Frontal cortex (tissue), 4 donors: Measurements from ENCODE around the gene RTTN. TPM values are rescaled to one million over a fixed set of nuclear protein-coding genes. Genes with fewer than 3 reads are reported as not detected.
"Not testable (repeated sequence)": the region's sequence is repeated elsewhere in the genome, so short reads cannot be mapped to it uniquely, and the experiment has no call there.

Experiments used
- DNase-seq, 2 donors: peaks; one replicate each; pipeline ENCODE4 v3.0.0; 2012; ENCODE audit warnings: low spot score in 2 of 2
- FAIRE-seq: peaks from 2 replicates; lab custom pipeline; 2012; peaks lifted over from hg19 to GRCh38; lab: Jason Lieb, UNC
- total RNA-seq: library from RNA; depleted of rRNA; stranded (reverse); fragments of >200 nt; gene quantifications from one replicate; pipeline ENCODE4 v1.2.3, GENCODE V29; 2014
- donor health status: control.
- donor health status: control.
- donor health status: control.

RTTN gene
- total RNA-seq, 1 donor from 2014 or later: 29.3 TPM

- FAIRE-seq (no peak), DNase-seq (no peak)
Measured at GRCh38 chr18:70156886-70157285, 48.6 kb downstream of the RTTN start.

- DNase-seq (no peak), FAIRE-seq (no peak)
Measured at GRCh38 chr18:70154591-70155194, 50.8 kb downstream of the RTTN start.

DNA sequence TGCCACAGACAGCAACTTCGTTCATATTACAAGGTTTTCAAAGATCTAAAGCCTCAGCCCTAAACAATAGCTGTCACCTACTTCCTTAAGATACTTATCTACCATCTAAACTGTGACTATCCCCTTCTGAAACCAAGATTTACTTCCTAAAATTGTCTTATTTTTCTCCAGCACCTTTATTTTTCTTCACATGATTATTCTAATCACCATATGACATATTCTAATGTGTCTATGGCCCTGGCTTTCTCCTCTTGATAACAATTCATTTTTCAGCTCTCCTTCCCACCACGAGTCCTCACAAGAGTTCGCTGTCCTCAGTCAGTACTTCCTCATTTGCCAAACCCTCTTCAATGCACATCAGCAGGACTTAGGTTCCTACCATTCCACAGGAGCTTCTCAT lies 53.9 kb downstream of the RTTN start:
- no peak for FAIRE-seq
- DNase-seq: no peak

GRCh38 chr18:70149616-70150301 lies 55.7 kb downstream of the RTTN start:
- FAIRE-seq (no peak), DNase-seq (no peak)

DNA sequence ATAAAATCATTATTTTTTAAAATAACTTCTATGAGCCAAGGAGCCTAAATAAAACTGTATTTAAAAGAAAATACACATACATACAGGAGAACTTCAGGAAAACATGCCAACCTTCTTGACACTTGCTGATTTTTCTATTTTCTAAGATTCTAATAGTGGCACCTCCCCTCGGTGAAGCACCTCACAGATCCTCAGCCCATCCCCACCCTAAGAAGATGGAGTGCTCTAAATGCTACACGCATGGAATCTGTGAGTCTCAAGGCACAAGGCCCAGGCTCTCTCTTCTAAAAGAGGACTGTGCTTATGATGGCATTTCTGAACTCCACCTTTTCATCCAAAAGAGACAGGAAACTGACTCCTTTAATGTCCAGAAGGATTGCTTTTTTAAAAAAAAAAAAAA lies 56.3 kb downstream of the RTTN start:
- no peak for FAIRE-seq
- no peak for DNase-seq

GRCh38 chr18:70148039-70148938 lies 57.2 kb downstream of the RTTN start:
- FAIRE-seq: no peak

DNA sequence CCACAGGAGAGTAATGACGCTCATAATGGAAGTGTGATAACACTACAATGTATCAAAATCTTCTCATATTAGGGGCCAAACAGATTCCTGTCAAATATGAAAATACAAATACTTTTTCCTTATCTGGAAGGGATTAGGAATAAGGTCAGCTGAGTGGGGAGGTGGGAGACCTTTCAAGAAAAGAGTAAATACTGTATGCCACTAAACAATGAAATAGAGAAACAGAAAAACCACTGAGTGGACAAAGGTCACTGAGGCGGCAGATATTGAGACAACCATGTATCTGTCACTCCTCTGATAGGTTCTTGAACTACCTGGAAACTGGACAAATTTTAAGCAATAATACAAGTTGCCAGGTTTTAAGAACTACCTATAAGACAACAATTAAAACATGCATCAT lies 59.3 kb downstream of the RTTN start:
- FAIRE-seq (no peak), DNase-seq (no peak)

More at GRCh38 chr18:70148039-70148938, 57.2 kb downstream of the RTTN start:
- no peak for DNase-seq

DNA sequence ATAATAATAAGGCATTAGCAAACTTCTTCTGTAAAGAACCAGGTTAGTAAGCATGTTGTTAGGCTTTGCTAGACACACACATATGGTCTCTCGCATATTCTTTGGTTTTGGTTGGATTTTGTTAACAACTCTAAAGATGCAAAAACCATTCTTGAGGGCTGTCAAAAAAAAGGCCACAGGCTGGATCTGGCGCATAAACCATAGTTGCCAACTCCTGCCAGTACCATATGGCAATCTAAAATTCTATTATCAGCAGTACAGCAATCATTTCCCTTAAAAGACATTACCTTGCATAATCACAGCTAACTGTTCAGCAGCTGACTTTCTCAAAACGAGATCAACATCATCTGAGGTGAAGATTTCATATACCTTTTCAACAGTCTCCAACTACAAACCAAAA lies 63.5 kb downstream of the RTTN start:
- DNase-seq: no peak

DNA sequence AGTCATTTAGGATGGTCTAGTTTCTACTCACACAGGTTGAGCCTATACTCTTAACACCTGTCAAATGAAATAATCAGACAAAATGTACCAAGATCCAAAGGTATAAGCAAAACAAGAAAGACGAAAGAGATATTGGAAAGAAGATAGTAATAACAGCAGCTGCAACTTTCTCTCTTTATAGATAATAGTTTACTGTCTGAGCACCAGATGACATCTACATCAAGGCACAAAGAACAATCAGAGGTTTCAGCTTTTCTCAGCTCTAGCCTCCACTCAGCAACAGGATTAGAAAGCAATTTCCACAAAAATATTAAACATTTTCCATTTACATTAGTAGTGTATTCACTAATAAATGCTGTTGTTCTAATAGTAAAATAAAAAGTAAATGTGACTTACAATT lies 66.3 kb downstream of the RTTN start:
- no peak for DNase-seq
- peak; percentile 75 for FAIRE-seq

More for the DNA sequence above, 63.5 kb downstream of the RTTN start:
- no peak for FAIRE-seq

DNA sequence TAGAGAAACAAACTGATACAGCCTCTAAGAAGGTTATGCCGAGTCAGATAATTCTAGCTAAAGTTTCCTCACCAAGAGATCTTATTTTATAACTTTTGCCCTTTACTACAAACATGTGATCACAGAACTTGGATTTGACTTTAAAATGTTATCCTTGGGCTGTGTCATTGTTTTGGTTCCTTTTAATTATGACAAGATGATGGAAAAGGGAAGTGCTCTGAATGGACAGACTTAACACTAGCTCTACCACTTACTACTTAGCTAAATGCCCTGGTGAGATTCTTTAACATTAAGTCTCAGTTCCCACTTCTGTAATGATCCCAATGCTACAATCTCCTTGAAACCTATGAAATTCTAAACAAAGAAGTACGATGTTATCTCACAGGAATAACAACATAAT lies 69.9 kb downstream of the RTTN start:
- DNase-seq (no peak), FAIRE-seq (no peak)

- DNase-seq (no peak), FAIRE-seq (no peak)
Measured at GRCh38 chr18:70132999-70133398, 72.5 kb downstream of the RTTN start.

- no peak for FAIRE-seq
Measured at GRCh38 chr18:70128271-70128670, 77.2 kb downstream of the RTTN start.

DNA sequence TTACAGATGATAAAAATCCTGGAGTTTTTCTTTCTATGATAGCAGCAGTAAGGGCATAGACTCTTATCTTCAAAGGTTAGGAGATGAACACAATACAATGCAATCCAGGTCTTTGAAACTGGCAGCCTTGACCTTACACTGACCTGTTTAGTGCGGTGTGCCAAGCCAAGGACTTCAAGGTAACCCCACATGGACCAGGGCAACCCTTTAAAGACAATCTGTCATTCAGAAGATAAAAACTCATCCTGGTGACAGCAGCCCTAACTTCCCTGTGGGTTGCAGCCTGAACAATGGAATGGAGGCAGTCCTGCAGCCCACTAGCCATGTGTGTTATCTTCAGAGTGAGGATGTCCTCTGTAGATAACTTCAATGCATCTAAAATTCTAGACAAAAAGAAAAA lies 78.1 kb downstream of the RTTN start:
- no peak for FAIRE-seq
- no peak for DNase-seq

More at GRCh38 chr18:70128271-70128670, 77.2 kb downstream of the RTTN start:
- DNase-seq: no peak

DNA sequence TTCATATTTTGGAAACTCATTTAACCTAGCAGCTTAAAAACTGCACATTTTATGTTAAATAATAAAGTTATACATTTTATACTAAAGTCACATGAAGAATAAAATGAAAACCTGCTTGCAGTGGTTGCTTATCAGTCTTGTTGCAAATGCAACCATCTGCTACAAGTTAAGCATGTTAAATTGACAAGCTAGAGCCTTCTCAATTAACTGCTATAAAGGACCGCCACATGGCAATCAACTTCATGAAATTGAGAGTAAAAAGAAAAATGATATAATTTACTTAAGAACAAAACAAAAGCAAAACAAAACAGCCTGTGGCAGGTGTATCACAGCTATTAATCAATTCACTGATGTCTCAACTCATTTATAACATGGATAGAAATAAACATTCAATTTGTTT lies 78.7 kb downstream of the RTTN start:
- DNase-seq (no peak), FAIRE-seq (no peak)

GRCh38 chr18:70124139-70124538 lies 81.3 kb downstream of the RTTN start:
- DNase-seq (no peak), FAIRE-seq (no peak)

DNA sequence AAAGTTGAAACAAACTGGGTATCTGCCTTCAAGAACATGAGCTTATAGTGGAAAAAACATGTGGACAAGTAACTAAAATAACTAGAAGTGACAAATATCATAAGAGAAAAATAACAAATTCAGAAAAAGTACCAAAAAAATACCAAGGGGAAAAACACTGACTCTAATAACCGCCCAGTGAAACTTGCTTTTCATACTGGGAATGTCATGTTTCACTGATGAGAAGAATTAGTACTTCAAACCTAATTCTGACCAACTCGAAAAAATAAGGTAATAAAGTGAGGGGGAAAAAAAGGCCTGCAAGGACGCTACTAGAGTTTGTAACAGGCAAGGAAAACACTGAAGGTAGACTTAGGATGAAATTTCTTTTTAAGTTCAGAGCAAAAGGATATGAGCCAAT lies 83.6 kb downstream of the RTTN start:
- FAIRE-seq (no peak), DNase-seq (no peak)

DNA sequence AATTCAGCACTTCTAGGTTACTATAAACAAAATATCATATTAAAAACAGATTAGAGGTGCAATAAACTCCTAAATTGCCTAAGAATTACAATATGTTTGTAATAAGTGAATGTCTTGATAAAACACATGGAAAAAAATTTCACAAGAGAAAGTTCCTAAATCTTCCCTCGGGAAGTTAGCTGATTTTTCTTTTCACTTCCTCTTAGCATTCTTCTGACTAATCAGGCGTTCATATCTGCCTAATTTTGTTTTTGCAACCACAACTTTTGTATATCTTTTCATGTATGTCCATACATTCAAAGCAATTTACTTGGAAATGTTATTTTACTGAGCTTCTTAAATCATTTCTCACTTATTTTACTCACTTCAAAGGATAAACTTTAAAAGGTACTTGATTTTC lies 88.5 kb downstream of the RTTN start:
- DNase-seq: no peak

DNA sequence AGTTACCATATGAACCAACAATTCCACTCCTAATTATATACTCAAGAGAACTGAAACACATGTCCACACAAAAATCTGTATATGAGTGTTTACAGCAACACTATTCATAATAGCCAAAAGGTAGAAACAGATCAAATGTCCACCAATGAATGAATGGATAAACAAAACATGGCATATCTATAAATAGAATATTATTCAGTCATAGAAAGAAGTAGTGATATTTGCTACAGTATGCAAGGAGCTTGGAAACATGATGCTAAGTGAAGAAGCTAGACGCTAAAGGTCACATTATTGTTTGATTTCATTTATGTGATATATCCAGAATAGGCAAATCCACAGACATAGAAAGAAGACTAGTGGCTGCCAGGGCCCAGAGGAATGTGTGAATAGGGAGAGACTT lies 92.0 kb downstream of the RTTN start:
- DNase-seq (no peak), FAIRE-seq (no peak)

More for the DNA sequence above, 88.5 kb downstream of the RTTN start:
- no peak for FAIRE-seq

- no peak for FAIRE-seq
- no peak for DNase-seq
Measured at GRCh38 chr18:70110678-70111077, 94.8 kb downstream of the RTTN start.

GRCh38 chr18:70107091-70107490 lies 98.4 kb downstream of the RTTN start:
- no peak for DNase-seq
- FAIRE-seq: no peak

DNA sequence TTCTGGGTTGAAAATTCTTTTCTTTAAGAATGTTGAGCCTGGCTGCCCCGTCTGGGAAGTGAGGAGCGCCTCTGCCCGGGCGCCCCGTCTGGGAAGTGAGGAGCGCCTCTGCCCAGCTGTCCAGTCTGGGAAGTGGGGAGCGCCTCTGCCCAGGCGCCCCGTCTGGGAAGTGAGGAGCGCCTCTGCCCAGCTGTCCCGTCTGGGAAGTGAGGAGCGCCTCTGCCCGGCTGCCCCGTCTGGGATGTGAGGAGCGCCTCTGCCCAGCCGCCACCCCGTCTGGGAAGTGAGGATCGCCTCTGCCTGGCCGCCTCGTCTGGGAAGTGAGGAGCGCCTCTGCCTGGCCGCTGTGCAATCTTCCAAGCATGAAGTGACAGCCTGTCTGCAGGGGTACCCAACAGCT lies 102.6 kb downstream of the RTTN start:
- DNase-seq, FAIRE-seq: not testable (repeated sequence)
